GM13976 (cell line): ENCODE data around the gene IQGAP1.

Source experiments
- DNase-seq: peaks from one replicate; pipeline ENCODE4 v3.0.0; 2012; ENCODE audit warnings: low spot score
- in situ Hi-C: fragments of 300-500 bp; cut with MboI; formaldehyde crosslinking; loops from one replicate; pipeline ENCODE4 v1.12.0; 2022; ENCODE audit warnings: low sequenced_read_pairs, mixed read lengths, inconsistent platforms; ENCODE audit not compliant: unreplicated experiment
- TF ChIP-seq, protein P1 (sequence below): IDR thresholded peaks from 2 replicates; pipeline ENCODE4 v1.5.1; 2012; ENCODE audit warnings: borderline replicate concordance, mild to moderate bottlenecking; ENCODE audit not compliant: insufficient read depth; ENCODE audit errors: extremely low read depth, missing control alignments, control extremely low read depth

The IQGAP1 gene

DNA sequence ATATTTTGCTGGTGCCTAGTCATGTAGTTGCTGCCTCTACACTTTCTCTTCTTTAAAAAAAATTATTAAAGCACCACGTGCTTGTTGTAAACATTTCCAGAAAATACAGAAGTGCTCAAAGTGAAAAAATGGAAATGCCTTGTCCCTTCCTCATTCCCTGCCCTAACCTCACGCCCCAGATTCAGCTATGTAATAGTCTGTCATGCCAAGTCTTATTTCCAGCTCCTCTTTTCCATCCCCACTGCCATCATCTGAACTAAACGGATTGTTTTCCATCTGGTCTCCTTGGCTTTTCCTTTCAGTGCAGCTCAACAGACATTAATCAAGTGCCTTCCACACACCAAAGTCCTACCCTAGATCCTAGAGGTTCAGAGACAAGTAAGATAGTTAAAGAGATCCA lies 20.5 kb upstream of the IQGAP1 start:
- TF ChIP-seq, protein P1, sequence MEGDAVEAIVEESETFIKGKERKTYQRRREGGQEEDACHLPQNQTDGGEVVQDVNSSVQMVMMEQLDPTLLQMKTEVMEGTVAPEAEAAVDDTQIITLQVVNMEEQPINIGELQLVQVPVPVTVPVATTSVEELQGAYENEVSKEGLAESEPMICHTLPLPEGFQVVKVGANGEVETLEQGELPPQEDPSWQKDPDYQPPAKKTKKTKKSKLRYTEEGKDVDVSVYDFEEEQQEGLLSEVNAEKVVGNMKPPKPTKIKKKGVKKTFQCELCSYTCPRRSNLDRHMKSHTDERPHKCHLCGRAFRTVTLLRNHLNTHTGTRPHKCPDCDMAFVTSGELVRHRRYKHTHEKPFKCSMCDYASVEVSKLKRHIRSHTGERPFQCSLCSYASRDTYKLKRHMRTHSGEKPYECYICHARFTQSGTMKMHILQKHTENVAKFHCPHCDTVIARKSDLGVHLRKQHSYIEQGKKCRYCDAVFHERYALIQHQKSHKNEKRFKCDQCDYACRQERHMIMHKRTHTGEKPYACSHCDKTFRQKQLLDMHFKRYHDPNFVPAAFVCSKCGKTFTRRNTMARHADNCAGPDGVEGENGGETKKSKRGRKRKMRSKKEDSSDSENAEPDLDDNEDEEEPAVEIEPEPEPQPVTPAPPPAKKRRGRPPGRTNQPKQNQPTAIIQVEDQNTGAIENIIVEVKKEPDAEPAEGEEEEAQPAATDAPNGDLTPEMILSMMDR: no peak
- DNase-seq: no peak
- in situ Hi-C loops: no loop called here

- TF ChIP-seq, protein P1: no peak
- in situ Hi-C loops: no loop called here
- DNase-seq: no peak
These were observed 13.0 kb upstream of the IQGAP1 start for GRCh38 chr15:90375071-90375470.

- no peak for DNase-seq
- TF ChIP-seq, protein P1: no peak
- in situ Hi-C loops: no loop called here
These were observed 11.3 kb upstream of the IQGAP1 start for GRCh38 chr15:90376789-90377188.

GRCh38 chr15:90379263-90379662 lies 8.8 kb upstream of the IQGAP1 start:
- no peak for DNase-seq
- in situ Hi-C loops: no loop called here
- TF ChIP-seq, protein P1: no peak

DNA sequence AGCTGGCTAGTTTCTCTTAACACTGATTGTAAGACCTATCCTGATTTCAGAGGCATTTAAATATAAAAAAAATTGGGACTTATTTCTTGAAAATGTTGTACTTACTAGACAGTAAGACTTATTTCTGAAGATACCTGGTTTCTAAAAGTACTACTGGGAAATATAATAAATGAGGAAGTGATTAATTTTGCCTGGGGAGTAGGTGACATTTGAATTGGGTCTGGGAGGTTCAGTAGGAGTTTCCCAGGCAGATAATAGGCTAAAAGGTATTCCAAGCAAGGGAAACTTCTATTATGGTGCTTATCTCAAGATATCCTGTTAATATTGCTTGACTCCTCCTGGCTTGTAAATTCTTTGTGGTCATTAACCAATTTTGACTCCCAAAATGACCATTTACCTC lies 6.5 kb upstream of the IQGAP1 start:
- TF ChIP-seq, protein P1: no peak
- DNase-seq: no peak
- in situ Hi-C loops: no loop called here

DNA sequence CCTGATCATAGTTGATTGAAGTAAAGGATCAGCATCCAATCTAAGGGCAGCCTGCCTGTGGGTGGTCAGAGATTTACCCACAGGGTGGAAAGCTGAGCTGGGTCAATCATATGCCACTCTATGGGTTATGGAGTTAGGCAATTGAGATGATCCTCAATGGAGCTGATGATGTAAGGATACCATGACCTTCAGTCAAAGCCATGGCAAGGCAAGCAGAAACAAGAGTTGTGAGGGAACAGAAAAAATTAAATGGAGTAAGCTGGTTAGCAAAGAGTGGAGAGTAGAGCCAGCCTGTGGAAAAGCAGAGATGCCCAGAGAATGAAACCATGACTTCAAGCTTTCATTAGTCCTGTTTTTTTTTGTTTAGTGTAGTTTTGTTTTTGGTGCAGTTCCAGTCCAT lies 5.7 kb upstream of the IQGAP1 start:
- TF ChIP-seq, protein P1: no peak
- in situ Hi-C loops: no loop called here
- DNase-seq: no peak

GRCh38 chr15:90386221-90386620 lies 1.8 kb upstream of the IQGAP1 start:
- DNase-seq: no peak
- in situ Hi-C loops: no loop called here
- TF ChIP-seq, protein P1: no peak
